ENCODE measurements around the gene DLG2.

DLG2 gene

DNA sequence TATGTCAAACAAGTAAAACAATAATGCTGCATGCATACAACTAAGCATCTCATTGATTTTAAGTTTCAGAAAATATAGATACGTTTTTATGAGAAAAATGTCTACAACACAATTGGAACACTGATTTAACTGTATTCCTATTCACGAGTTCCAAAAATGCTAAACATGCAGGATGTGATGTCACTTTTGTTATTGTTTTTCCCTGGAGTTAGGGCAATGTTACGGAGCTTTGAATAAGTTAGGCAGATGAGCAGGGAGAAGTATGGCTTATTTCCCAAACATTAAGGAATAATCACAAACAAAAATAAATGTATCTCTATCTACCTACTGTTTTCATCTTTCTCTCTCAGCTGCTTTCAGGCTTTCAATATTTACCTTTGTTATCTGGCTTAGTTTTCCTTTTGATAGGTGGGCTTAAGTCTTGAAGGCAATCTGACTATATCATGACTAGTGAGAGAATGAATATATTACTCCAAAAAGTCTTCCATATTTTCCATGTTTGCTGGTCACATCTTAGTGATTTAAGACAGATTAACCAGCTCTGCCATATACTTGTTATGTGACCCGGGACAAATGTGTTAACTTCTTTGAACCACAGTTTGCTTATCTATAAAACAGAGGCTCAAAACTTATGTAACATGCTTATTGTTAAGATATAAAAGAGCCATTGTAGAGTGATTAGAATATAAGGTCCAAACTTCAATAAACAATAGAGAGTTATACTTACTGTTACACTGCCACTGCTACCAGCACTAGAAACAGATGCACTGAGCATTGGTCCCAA is 1486.6 kb downstream of the DLG2 start:
- no peak for DNase-seq

DNA sequence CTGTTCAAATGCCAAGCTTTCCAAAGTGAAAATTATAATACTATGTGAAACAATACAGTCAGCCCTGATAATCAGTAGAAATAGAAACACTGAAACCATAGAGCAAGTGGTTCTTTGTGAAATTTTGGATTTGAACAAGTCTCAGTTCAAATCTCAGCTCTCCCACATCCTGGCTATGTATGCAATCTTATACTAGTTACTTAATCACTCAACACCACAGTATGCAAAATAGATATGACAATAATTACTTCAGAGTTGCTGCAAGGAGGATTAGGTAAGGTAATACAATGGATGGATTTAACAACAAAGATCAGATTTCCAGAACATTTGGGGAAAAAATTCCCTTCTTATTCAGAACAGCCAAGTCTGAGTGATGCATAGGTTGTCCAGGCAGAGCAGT is 1489.2 kb downstream of the DLG2 start:
- DNase-seq = no peak

DNA sequence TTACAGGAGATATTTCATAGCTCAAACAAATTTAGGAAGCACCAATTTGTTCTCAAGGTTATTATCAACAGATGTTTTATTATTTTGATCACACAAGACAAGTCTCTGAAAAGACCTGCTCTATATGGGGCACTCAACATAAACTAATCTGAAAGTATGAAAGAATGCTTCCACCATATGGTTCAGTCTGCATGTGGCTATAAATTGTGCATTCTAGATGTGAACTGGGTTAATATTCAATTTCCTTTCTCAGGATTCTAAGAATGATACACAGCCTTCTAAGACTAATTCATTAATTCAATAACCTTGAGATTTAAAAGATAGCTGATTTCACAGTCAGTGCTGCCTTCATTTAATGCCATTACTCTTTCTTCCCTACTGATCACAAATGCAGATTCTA is 1489.6 kb downstream of the DLG2 start:
- no peak for DNase-seq

DNA sequence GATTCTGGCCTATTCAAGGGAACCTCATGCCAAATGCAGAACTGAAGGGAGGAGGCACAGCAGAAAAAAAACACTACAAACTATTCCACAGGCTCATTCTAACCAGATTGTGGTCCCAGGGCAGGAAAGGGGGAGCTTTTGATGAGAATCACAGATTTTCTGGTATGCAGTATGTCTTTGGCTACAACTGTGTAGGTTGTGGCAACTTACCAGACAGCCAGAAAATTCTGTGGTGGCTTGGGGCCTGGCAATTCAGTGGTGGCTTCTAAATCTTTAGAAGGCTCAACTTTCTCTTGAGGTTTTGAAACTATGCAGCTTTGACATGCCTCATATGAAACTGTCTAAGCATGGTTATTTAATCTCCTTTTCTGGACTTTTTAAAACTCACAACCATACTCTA is 1490.2 kb downstream of the DLG2 start:
- DNase-seq = no peak

DNA sequence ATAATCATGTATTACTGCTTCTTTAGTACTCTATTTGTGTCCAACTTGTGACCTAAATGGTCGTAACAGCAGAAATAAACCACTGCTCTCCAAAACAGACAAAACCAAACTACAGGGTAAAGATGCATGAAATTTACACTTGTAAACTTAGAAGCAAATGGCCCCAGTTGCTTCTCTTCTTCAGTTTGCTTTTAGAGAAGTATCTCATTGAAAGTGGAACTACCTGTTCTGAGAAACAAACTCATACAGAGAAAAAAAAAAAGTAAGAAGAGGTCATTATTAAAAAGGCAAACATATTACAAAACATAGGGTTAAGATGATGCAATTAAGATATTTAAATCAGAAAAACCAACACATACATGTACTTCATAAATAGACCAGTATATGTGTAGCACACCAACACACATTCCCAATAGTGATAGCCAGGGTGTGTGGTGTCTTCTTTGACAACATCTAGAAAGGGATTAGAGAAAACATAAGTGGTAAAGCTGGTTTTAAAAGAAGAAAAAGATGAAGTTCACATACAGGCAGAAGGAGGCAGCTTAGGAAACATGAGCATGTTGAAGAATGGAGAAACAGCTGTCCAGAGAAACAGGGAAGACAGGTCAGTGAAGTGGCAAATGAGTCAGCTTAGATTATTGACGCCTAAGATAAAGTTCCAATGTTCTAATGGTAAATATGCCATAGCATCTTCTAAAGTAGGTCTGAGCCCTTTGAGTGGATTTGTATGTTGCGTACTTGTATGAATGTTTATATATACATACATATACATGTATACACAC is 1496.3 kb downstream of the DLG2 start:
- no peak for DNase-seq

DNA sequence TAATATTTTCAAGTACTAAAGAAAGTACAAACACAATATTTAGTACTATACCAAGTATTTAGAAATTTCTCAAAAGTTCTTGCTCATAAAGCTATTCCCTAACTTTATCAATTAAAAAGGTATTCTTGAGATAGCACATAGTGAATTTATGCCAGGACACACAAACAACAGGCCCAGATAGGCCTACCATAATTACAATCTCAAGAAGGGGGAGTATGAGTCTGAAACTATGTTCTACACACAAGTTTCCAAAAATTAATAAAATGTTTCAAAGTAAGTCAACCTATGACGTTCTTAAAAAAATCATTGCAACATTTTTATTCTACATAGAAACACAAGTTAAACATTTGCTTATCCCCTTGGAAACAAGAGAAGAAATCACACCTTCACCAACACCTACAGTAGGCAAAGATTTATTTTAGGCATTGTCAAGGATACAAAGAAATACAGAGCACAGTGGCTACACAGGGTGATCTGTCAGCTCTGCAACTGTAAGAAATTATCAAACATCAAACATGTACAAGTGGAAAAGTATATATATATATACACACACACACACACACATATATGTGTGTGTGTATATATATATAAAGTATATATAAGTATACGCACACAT is 1497.1 kb downstream of the DLG2 start:
- DNase-seq = no peak

DNA sequence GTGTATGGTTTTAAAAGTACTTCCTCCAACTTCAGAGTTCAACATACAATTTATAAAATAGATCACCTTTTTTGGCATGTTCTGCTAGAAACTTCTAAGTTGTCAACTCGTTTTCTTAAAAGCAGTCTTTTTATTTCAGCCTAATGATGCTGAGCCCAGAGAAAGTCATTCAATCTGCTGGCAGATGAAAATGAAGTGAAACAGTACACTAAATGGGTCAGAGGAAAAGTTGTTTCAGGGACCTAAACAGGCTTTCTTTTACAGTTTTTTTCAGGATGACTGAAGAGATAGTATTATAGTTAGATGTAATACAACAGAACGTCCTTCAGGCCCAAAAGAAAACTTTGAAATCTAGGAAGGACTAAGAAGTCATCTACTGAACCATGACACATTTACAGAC is 1498.3 kb downstream of the DLG2 start:
- no peak for DNase-seq

DNA sequence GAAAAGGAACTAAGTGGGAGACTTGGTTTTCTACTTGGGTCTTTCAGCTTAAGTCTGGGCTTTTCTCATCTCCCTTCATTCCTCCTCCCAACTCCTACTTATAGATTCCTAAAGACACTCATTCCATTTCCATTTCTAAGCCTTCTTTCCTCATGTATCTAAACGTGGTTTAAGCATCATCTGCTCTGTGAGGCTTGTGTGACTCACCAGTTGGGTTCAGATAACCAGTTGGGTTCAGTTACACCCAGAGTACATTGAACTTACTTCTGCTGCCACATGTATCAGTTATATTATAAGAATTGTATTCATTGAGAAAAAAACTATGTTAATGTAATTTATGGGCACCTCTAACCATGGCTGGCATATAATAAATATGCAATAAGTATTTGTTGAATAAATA is 1509.8 kb downstream of the DLG2 start:
- DNase-seq = no peak

DNA sequence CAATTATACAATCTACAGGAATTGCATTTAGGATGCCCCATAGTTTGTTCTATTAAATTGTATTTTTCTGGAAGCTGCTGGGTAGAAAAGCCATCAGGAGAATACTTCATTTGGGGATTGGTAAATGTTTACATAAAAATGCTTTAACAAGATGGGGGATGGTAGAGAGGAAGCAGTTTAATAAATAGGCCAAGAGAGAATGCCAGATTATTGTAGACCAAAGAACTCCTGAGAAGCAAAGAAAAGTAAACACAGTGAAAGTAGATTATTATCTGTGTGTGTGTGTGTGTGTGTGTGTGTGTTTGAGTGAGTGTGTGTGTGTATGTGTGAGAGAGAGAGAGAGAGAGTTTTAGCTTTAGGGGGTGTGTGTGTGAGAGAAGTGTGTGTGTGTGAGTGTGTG is 1520.6 kb downstream of the DLG2 start:
- no peak for DNase-seq

DNA sequence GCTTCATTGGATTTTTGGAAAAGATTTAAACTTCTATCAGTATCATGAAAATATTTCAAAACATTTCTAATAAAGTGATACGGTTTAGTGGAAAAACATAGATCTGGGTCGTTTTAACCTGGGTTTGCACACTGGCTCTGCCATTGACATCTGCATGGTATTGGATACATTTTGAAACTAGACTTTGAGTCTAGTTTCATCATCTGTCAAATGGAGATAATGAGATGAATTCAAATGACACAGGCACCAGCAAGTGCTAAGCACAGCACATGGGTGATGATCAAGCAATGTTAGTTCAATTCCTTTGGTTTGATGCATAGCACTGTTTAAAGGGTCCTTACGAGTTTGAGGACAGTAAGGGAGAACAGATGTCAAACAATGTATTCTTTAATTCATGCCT is 1522.0 kb downstream of the DLG2 start:
- DNase-seq = no peak

DNA sequence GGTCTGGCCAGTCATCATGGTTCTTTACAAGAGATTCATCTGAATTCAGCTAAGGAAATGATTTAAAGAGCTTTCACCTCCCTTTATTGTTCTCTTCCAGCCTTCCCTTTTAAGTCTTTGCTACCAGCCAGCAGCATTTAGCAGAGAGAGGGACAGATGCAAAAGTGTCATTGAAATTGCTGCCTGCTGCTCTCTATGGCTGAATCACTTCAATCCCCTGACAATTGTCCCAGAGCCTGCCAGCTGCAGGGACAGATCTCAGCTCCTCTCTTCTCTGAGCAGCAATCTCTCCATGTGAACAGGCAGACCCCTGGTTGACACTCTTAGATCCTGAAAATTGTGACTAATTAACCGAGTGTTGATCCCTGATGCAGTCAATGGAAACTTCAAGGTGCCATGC is 1524.0 kb downstream of the DLG2 start:
- DNase-seq = no peak

DNA sequence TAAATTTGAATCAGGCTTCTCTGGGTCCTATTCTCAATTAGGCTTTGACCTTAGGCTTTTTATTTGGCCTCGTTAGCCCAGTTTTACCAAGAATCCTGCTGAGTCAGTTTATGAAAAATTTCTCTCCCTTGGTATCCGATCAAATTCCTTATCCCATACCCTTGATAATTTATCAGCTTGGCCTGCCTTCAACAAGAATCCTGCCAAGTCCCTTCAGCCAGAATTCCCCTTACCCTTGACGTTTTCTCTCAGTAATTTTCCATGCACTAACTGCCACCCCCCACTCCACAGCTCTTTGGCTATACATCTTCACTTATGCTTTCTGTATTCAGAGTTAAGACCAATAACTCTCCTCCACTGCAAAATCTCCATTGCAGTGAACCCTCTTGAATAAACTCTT is 1530.0 kb downstream of the DLG2 start:
- DNase-seq = no peak

DNA sequence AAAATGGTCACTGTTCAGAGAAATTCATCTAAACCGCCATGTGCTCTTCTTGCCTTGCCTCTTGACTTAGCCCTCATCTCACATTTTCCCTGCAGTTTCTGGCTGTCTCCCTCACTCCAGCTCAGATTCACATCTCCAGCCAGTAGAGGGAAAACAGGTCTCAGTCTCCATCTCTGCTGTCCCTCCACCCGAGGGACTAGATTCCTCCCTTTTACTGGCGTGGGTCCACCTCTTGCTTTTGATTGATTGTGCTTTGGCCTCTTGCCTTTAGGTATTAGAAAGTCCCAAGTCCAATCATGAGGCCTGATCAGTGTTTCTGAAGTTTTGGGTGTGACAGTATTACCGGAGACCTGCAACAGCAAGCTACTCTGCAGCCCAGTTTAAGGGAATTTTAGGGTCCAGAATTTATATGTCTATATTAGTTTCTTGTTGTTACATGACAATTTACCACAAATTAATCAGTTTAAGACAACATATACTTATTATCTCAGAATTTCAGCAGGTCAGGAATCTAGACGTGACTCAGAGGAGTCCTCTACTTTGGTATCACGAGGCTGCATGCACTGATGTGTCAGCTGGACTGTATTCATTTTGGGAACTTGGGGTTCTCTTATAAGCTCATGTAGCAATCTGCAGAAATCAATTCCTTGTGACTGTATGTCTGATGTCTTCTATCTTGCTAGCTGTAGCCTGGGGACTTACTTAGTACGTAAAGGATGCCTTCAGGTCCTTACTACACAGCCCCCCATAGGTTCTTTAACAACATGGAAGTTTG is 1535.7 kb downstream of the DLG2 start:
- no peak for DNase-seq

DNA sequence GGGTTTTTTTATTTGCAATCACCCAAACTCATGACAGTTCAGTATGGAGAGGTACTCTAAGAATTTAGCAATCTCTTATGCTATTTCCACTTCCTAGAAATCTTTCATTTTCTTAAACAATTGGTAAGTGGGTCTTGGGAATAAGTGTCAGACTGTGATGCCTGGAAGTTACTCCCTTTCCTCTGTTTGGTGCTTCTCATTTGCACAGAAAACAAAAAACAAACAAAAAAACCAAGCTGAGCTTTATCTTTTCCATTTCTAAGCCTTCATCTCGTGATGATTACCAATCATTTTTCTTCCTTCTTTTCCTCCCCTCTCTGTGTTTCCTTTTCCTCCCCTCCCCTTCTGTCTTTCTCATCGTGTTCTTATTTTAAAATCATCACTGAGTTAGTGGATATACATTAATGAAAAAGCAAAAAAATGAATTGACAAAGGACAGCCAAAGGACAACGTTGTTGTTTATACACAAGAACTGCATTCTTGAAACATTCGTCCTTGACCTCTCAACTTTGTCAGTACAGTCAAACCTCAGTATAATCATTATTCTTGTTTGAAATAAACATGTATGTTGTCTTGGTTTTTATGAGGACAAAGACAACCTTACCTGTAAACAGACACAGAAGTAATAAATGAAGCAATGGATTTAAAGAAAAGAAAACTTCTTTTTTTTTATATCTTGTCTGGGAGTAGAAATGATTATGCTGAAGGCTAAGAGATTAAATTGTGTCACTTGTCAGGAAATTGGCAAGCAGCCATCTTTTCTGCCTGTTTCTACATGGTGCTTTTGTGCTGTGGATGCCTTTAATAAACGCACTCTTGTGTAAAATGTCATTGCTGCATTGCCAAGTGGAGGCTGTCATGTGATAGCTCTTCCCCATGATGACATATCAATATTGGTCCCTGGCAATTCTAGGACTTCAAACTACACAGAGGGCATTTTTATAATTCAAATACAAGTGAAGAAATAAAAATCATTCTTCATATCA is 1537.8 kb downstream of the DLG2 start:
- no peak for DNase-seq

DNA sequence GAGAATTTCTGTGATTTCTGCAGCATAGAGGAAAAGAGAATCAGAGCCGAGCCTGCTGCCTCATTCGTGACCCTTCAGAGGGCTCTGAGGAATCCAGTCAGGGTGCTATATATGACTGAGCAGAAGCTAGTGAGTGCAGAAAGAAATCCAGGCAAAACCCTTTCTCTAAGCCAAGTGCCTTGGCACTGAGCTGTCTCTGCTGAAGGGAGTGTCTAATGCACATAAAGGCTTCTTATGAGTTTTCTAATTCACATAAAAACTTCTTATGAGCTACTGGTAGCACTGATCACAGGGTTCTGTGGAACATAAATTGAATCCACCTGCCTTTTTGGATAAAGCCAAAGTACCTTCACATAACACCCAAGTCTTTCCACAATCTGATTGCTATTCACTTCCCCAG is 1555.3 kb downstream of the DLG2 start:
- no peak for DNase-seq

DNA sequence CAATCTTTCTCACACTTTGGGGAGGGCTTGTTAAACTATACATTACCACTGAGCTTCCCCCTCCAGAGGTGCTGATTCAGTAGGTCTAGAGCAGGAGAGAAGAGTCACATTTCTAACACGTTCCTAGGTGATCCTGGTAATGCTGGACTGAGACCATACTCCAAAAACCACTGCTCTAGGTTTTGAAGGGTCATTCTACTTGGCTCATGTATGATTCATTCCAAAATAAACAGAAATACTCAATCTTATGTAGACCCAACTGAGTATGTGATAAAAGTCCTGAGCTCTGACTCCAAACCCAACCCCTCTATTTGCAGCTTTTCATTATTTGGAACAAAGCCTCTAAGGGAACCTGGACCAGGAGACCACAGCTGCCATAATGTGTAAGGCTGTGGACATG is 1558.1 kb downstream of the DLG2 start:
- DNase-seq = no peak

DNA sequence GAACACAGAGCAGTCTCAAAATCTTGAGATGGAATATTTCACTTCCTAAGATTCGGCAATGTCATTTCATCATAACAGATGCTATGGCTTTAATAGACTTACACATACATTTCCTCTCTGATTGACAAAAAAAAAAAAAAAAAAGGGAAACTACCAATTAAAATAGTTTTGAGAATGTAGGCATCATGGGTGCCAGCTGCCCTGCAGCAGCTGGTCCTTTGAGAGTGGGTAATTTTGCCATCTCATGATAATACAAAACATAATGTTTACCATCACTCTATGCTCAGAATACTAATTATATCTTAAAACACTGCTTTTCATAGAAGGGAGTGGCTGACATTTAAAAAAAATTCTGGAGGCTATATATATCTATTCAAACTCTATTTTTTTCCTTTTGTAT is 1565.4 kb downstream of the DLG2 start:
- DNase-seq = no peak

DNA sequence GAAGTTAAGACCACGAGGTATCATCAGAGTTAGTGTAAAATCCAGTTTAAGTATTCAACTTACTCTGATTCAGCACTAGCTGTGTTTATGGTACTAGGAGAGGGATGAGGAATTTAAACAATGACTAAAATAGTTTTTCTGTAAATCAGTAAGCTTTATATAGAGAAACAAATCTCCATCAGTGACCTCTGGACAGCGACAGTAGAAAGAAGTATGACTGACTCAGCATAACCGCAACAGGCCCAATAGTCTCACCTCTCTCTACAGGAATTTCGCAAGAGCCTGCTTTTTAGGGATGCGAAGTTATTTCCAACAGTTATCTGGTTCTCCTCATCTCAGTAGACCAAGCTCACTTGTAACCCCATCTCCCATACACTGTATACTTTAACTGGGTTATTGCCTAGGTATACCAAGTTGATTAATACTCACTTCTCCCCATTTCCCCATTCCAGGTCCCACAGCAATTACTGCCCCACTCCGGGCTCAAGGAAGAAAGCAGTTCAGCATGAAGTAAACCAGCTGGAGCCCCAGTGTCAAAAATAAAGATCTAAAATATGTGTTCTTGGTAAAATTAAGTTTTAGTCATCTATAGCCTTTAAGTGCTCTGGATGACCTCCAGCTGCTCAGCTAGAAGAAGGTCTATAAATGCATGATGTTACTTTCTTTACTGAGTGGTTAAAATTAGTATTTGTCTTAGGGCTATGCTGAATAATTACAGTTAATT is 1570.3 kb downstream of the DLG2 start:
- DNase-seq = no peak

DNA sequence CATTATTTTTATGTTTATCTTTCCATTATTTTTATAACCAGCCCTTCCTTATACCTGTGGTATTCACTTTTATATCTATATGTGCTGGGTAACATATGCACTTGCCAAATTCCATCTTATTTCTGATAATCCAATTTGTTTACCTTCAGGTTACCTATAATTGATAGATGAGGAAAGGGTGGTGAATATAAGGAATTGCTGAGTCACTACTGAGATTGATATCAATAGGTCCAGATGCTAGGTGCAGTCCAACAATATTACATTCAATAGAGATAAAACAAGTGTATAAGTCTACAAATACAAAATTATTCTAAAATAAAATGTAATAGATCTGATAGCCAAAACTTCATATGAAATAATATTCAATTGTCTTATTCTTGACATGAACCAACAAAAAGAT is 1582.0 kb downstream of the DLG2 start:
- DNase-seq = no peak

DNA sequence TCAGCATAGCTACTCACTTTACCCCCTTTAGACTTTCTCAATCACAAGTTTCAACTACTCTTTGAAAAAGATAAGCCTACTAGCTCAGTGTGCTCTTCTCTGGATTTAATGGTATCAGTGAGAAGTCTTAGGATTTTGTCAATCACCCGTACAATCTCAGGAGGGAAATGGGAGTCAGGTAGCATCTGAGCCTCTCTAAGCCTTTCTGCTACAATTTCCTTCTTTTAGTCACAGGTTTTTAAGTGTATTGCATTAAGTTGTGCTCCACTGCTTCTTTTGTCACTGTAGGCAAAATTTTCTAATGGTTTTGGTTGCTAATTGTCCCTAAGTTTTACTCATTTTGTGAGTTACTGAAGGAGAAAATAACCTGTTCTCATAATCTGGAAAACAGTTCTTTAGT is 1582.4 kb downstream of the DLG2 start:
- no peak for DNase-seq

DNA sequence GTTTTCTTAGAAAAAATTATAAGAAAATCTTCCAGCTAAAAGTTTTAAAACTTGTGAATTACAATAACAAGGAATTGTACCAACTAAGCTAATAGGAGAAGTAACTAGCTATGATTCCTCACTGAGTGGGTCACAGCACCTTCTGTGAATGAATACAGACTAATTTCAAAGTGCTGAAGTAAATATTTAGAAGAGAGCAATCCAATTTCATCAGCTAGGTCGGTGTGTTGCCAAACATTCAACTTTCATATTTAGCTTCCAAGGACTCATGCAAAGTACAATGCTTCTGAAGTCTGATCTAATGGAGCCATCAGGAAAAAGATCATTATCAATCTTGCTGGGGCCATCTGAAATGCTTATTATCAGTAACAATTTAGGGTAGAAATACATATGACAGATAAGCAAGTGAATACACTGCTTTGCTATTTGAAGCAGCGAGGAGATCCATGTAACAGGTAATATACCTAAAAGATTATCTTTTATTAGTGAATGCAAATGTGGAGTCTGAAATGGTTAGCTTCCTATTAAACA is 1590.4 kb downstream of the DLG2 start:
- DNase-seq = no peak

Data from kidney glomerular epithelial cell (primary cell).